ENCODE measurements around the gene USF2. TPM values are rescaled to one million over a fixed set of nuclear protein-coding genes. Genes with fewer than 3 reads are reported as not detected.
A peak's percentile ranks its signal among the peaks of the same experiment; 100 is the strongest.

USF2 gene
- total and polyA plus RNA-seq, 5 donors, result 182 to 332 (median 245) TPM

GRCh38 chr19:35314858-35315470 is 46.2 kb downstream of the USF2 start:
- WGBS, result 87% methylated on average over 10 of the region's 10 CpGs
- no peak overlapping the region for H3K4me3 ChIP-seq (ENCODE audit: low read length)
- H3K27ac ChIP-seq (ENCODE audit: low read length), result no peak overlapping the region
- intact Hi-C loops (cut with DNase I), result no loop called here
- no peaks in the 10 kb centered on the region for H3K27me3 ChIP-seq (ENCODE audit: control insufficient read depth, insufficient read depth)
- DNase-seq, result peak in 1 of 3 donors; percentile 34
- peaks cover 3% of the 10 kb centered on the region for H3K4me1 ChIP-seq (ENCODE audit: control insufficient read depth, insufficient read depth, low read length)
- H3K9me3 ChIP-seq (ENCODE audit: control insufficient read depth, low read length), result no peaks in the 10 kb centered on the region
- no peak for ATAC-seq

GRCh38 chr19:35315883-35316282 is 47.1 kb downstream of the USF2 start:
- intact Hi-C loops (cut with DNase I), result no loop called here
- no peaks in the 10 kb centered on the region for H3K27me3 ChIP-seq (ENCODE audit: control insufficient read depth, insufficient read depth)

GRCh38 chr19:35316560-35316959 is 47.8 kb downstream of the USF2 start:
- peaks cover 3% of the 10 kb centered on the region for H3K4me1 ChIP-seq (ENCODE audit: control insufficient read depth, insufficient read depth, low read length)
- H3K27me3 ChIP-seq (ENCODE audit: control insufficient read depth, insufficient read depth), result no peaks in the 10 kb centered on the region
- ATAC-seq (no peak), DNase-seq (peak in 1 of 3 donors; percentile 4)
- H3K4me3 ChIP-seq (ENCODE audit: low read length), result no peak overlapping the region
- intact Hi-C loops (cut with DNase I), result no loop called here
- WGBS, result 87% methylated on average over 9 of the region's 9 CpGs
- H3K9me3 ChIP-seq (ENCODE audit: control insufficient read depth, low read length), result no peaks in the 10 kb centered on the region
- H3K27ac ChIP-seq (ENCODE audit: low read length), result no peak overlapping the region

More at GRCh38 chr19:35315883-35316282, 47.1 kb downstream of the USF2 start:
- 72% methylated on average over 9 of the region's 9 CpGs for WGBS
- H3K27ac ChIP-seq (ENCODE audit: low read length), result no peak overlapping the region
- DNase-seq, result peak in 1 of 3 donors; percentile 27
- no peak overlapping the region for H3K4me3 ChIP-seq (ENCODE audit: low read length)
- no peak for ATAC-seq
- no peaks in the 10 kb centered on the region for H3K9me3 ChIP-seq (ENCODE audit: control insufficient read depth, low read length)
- H3K4me1 ChIP-seq (ENCODE audit: control insufficient read depth, insufficient read depth, low read length), result peaks cover 3% of the 10 kb centered on the region

- 77% methylated on average over 7 of the region's 7 CpGs for WGBS
Measured at GRCh38 chr19:35317464-35318043, 48.8 kb downstream of the USF2 start.

GRCh38 chr19:35318679-35319448 is 50.1 kb downstream of the USF2 start:
- 48% methylated on average over 16 of the region's 16 CpGs for WGBS
- Histone ChIP-seq H3K9me3 (ENCODE audit: control insufficient read depth, low read length) (no peaks in the 10 kb centered on the region), H3K4me1 (ENCODE audit: control insufficient read depth, insufficient read depth, low read length) (peaks cover 3% of the 10 kb centered on the region), H3K4me3 (ENCODE audit: low read length) (no peak overlapping the region), H3K27me3 (ENCODE audit: control insufficient read depth, insufficient read depth) (no peaks in the 10 kb centered on the region), H3K27ac (ENCODE audit: low read length) (no peak overlapping the region)
- ATAC-seq (peak; percentile 71 to 91), DNase-seq (peak; percentile 72 to 78 (median 72))
- intact Hi-C loops (cut with DNase I), result no loop called here

More at GRCh38 chr19:35317464-35318043, 48.8 kb downstream of the USF2 start:
- Histone ChIP-seq H3K27me3 (ENCODE audit: control insufficient read depth, insufficient read depth) (no peaks in the 10 kb centered on the region), H3K27ac (ENCODE audit: low read length) (no peak overlapping the region), H3K4me1 (ENCODE audit: control insufficient read depth, insufficient read depth, low read length) (peaks cover 3% of the 10 kb centered on the region), H3K4me3 (ENCODE audit: low read length) (no peak overlapping the region), H3K9me3 (ENCODE audit: control insufficient read depth, low read length) (no peaks in the 10 kb centered on the region)
- intact Hi-C loops (cut with DNase I), result no loop called here
- DNase-seq, result peak in 1 of 3 donors; percentile 28
- no peak for ATAC-seq

- WGBS, result 36% methylated on average over 12 of the region's 12 CpGs
- DNase-seq (peak in 1 of 3 donors; percentile 35), ATAC-seq (peak in 1 of 2 donors; percentile 25)
Measured at GRCh38 chr19:35320065-35320713, 51.4 kb downstream of the USF2 start.

GRCh38 chr19:35321291-35321690 is 52.5 kb downstream of the USF2 start:
- no peak for ATAC-seq
- Histone ChIP-seq H3K4me3 (ENCODE audit: low read length) (no peak overlapping the region), H3K27ac (ENCODE audit: low read length) (no peak overlapping the region), H3K9me3 (ENCODE audit: control insufficient read depth, low read length) (no peaks in the 10 kb centered on the region), H3K27me3 (ENCODE audit: control insufficient read depth, insufficient read depth) (no peaks in the 10 kb centered on the region), H3K4me1 (ENCODE audit: control insufficient read depth, insufficient read depth, low read length) (peaks cover 3% of the 10 kb centered on the region)
- WGBS, result 92% methylated on average over 2 of the region's 2 CpGs
- intact Hi-C loops (cut with DNase I), result no loop called here
- no peak for DNase-seq

More at GRCh38 chr19:35320065-35320713, 51.4 kb downstream of the USF2 start:
- intact Hi-C loops (cut with DNase I), result no loop called here
- no peak overlapping the region for H3K27ac ChIP-seq (ENCODE audit: low read length)
- H3K4me1 ChIP-seq (ENCODE audit: control insufficient read depth, insufficient read depth, low read length), result peaks cover 3% of the 10 kb centered on the region
- no peaks in the 10 kb centered on the region for H3K9me3 ChIP-seq (ENCODE audit: control insufficient read depth, low read length)
- H3K4me3 ChIP-seq (ENCODE audit: low read length), result no peak overlapping the region
- H3K27me3 ChIP-seq (ENCODE audit: control insufficient read depth, insufficient read depth), result no peaks in the 10 kb centered on the region

- intact Hi-C loops (cut with DNase I), result no loop called here
- H3K4me3 ChIP-seq (ENCODE audit: low read length), result no peak overlapping the region
- no peak for ATAC-seq
- H3K27me3 ChIP-seq (ENCODE audit: control insufficient read depth, insufficient read depth), result no peaks in the 10 kb centered on the region
- peaks cover 3% of the 10 kb centered on the region for H3K4me1 ChIP-seq (ENCODE audit: control insufficient read depth, insufficient read depth, low read length)
- 94% methylated on average over 9 of the region's 9 CpGs for WGBS
- H3K9me3 ChIP-seq (ENCODE audit: control insufficient read depth, low read length), result no peaks in the 10 kb centered on the region
- peak in 1 of 3 donors; percentile 11 for DNase-seq
- H3K27ac ChIP-seq (ENCODE audit: low read length), result no peak overlapping the region
Measured at GRCh38 chr19:35322014-35322413, 53.3 kb downstream of the USF2 start.

- no peaks in the 10 kb centered on the region for H3K4me1 ChIP-seq (ENCODE audit: control insufficient read depth, insufficient read depth, low read length)
- ATAC-seq (no peak), DNase-seq (no peak)
- no peak overlapping the region for H3K27ac ChIP-seq (ENCODE audit: low read length)
- no peak overlapping the region for H3K4me3 ChIP-seq (ENCODE audit: low read length)
- 67% methylated on average over 4 of the region's 4 CpGs for WGBS
- intact Hi-C loops (cut with DNase I), result no loop called here
- no peaks in the 10 kb centered on the region for H3K9me3 ChIP-seq (ENCODE audit: control insufficient read depth, low read length)
- no peaks in the 10 kb centered on the region for H3K27me3 ChIP-seq (ENCODE audit: control insufficient read depth, insufficient read depth)
Measured at GRCh38 chr19:35327642-35328041, 58.9 kb downstream of the USF2 start.

GRCh38 chr19:35328851-35329285 is 60.1 kb downstream of the USF2 start, which contains the start of gene CD22:
Gene CD22 (plus strand): TSS chr19:35329187. CDS start chr19:35332041, 2,854 bp downstream.
- no peaks in the 10 kb centered on the region for H3K9me3 ChIP-seq (ENCODE audit: control insufficient read depth, low read length)
- ATAC-seq (no peak), DNase-seq (peak in 1 of 3 donors; percentile 13)
- H3K4me3 ChIP-seq (ENCODE audit: low read length), result no peak within 1 kb of the TSS
- H3K27ac ChIP-seq (ENCODE audit: low read length), result no peak within 1 kb of the TSS
- no peaks in the 10 kb centered on the region for H3K4me1 ChIP-seq (ENCODE audit: control insufficient read depth, insufficient read depth, low read length)
- intact Hi-C loops (cut with DNase I), result no loop called here
- H3K27me3 ChIP-seq (ENCODE audit: control insufficient read depth, insufficient read depth), result no peaks in the 10 kb centered on the region
- WGBS, result 75% methylated on average over 12 of the region's 12 CpGs
